ENCODE data around the gene TMEM236. TPM values are rescaled to one million over a fixed set of nuclear protein-coding genes. Genes with fewer than 3 reads are reported as not detected.

The TMEM236 gene
- total RNA-seq, 1 donor from 2014 or later, result 0.30 TPM

Small RNAs within 50 kb of the gene (microRNA-seq; reads per million reads assigned to microRNA genes)
- 9.8 reads per million, percentile 4 among the genes with 10 or more reads in this experiment for gene MIR511 (ENCODE audit: borderline number of aligned reads)

Other genes starting within 250 kb of the TMEM236 start
- 160 TPM for gene HACD1, start 134.8 kb upstream of the TMEM236 start, total RNA-seq
- 22.8 TPM for gene STAM, start 108.0 kb upstream of the TMEM236 start, total RNA-seq
- 26.7 TPM for gene MRC1, start 57.1 kb downstream of the TMEM236 start, total RNA-seq
- gene SLC39A12, start 199.7 kb downstream of the TMEM236 start, total RNA-seq, result not detected

All from left ventricle myocardium superior (tissue), 1 donor.